Breast epithelium (tissue), 4 donors: Measurements from ENCODE around the gene ARMC10. TPM values are rescaled to one million over a fixed set of nuclear protein-coding genes. Genes with fewer than 3 reads are reported as not detected.

ENCODE experiments used
- DNase-seq, 2 donors: peaks; one replicate each; pipeline ENCODE4 v3.0.0-alpha.2; 2019; ENCODE audit warnings: low spot score in 2 of 2
- H3K27ac ChIP-seq, 2 donors: fragments of 200-600 bp; sonication (generic) in 1 of 2; one replicate each; pipeline ENCODE4 v1.5.1; 2016 to 2019; ENCODE audit warnings: mild to moderate bottlenecking in 1 of 2
- H3K27me3 ChIP-seq, 2 donors: fragments of 200-600 bp; sonication (generic) in 1 of 2; one replicate each; pipeline versions ENCODE4 v1.5.1 to v1.6.0; 2017 to 2019; ENCODE audit warnings: control low read depth in 1 of 2, mild to moderate bottlenecking in 1 of 2
- H3K36me3 ChIP-seq: fragments of 200-600 bp; one replicate; pipeline ENCODE4 v1.5.1; 2019
- H3K4me1 ChIP-seq, 2 donors: fragments of 200-600 bp; sonication (generic); one replicate each; pipeline ENCODE4 v1.5.1; 2016 to 2019; ENCODE audit warnings: control low read depth in 1 of 2
- H3K4me3 ChIP-seq, 3 donors: fragments of 200-600 bp; sonication (generic); 1 replicate in 2 of 3; 2 replicates in 1 of 3; pipeline ENCODE4 v1.5.1; 2016 to 2019; ENCODE audit warnings: mild to moderate bottlenecking in 3 of 3, moderate library complexity in 2 of 3
- H3K9me3 ChIP-seq, 2 donors: fragments of 200-600 bp; sonication (generic) in 1 of 2; one replicate each; pipeline ENCODE4 v1.5.1; 2016 to 2019; ENCODE audit warnings: control low read depth in 1 of 2
- CTCF ChIP-seq, 3 donors: fragments of 450-650 bp; IDR thresholded peaks; one replicate each; pipeline ENCODE4 v1.5.1; 2016 to 2017; ENCODE audit warnings: antibody characterized with exemption in 3 of 3, mild to moderate bottlenecking in 3 of 3, moderate library complexity in 3 of 3
- POLR2A ChIP-seq: fragments of 450-650 bp; IDR thresholded peaks from one replicate; pipeline ENCODE4 v1.6.1; 2016; ENCODE audit warnings: antibody characterized with exemption, mild to moderate bottlenecking, moderate library complexity
- POLR2AphosphoS5 ChIP-seq, 3 donors: sonication (generic); formaldehyde crosslinking; IDR thresholded peaks; one replicate each; pipeline ENCODE4 v1.6.1; 2017; ENCODE audit warnings: antibody characterized with exemption in 3 of 3
- intact Hi-C: fragments of 100-400 bp; cut with DNase I; formaldehyde crosslinking; loops from one replicate; pipeline ENCODE4 v1.15.1; 2023; ENCODE audit warnings: low total_unique reads
- total RNA-seq, 3 donors: library from RNA; depleted of rRNA; stranded (reverse); fragments of >200 nt; gene quantifications; one replicate each; pipeline ENCODE4 v1.1.0, GENCODE V29; 2016

Gene ARMC10
- total RNA-seq, 3 donors from 2014 or later: 47.0 to 55.4 (median 49.8) TPM

DNA sequence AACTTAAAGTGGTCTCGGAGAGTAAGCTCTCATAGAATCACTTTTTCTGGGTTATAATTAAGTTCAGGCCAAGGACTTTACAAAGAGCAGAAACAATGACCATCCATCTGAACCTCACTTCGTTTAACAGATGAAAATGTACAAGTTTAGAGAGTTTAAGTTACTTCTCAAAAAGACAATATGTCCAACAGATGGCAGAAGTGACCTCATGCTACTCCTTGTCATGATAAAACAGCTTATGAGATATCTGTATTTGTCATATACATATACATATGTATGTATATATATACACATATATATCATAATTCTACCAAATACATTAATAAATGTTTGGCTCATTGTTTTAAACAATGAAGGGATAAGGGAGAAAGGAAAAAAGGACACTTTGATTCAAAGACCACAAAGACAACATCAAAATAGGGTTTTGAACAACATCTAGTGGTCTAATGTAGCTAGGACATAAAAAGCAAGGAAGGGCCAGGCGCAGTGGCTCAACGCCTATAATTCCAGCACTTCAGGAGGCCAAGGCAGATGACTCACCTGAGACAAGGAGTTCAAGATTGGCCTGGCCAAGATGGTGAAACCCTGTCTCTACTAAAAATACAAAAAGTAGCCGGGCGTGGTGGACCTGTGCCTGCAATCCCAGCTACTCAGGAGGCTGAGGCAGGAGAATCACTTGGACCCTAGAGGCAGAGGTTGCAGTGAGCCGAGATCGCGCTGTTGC is 56.1 kb downstream of the ARMC10 start:
- TF ChIP-seq POLR2A: no peak
- TF ChIP-seq CTCF (IDR thresholded peaks at IDR 0.05): no peak
- TF ChIP-seq POLR2AphosphoS5 (IDR thresholded peaks at IDR 0.05): no peak
- intact Hi-C loops: no loop called here
- no peaks in the 10 kb centered on the region for H3K27me3 ChIP-seq
- no peak for DNase-seq
- no peaks in the 10 kb centered on the region for H3K36me3 ChIP-seq
- H3K4me1 ChIP-seq: no peaks in the 10 kb centered on the region
- H3K27ac ChIP-seq: no peak overlapping the region
- H3K4me3 ChIP-seq: no peak overlapping the region
- no peaks in the 10 kb centered on the region for H3K9me3 ChIP-seq

DNA sequence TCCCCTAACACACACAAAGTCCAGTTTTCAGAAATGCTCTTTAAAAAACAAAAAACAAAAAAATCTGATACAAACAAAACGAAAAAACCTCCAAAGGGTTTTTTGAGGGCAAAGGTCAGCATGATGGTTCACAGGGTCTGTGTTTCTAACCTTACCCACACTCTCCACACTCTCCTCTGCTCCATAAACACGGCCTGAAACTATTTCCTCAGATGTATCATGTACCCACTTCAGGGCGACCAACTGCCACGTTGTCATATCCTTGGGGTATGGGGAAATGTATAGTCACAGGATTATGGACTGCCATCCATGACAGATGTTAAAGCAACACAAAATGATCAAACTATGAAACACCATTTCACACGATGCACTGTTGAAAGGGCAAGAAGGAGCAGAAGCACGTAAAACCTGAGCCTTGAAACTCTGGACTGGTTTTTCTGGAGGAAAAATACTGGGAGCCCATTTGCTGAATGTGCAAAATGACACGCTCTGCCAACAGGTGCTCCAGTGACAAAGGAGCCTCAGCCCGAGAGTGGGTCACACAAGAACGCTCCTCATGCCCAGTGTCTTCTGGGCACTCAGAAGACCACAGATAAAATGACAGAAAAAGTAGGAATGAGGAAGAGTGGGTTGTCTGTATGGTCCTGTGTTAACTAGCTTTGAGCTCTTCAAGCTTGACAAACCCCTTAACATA is 58.2 kb downstream of the ARMC10 start:
- intact Hi-C loops: no loop called here
- Histone ChIP-seq H3K27me3 (no peaks in the 10 kb centered on the region), H3K36me3 (no peaks in the 10 kb centered on the region), H3K4me3 (no peak overlapping the region), H3K27ac (no peak overlapping the region), H3K4me1 (no peaks in the 10 kb centered on the region), H3K9me3 (no peaks in the 10 kb centered on the region)
- TF ChIP-seq POLR2A (no peak), POLR2AphosphoS5 (IDR thresholded peaks at IDR 0.05) (no peak), CTCF (IDR thresholded peaks at IDR 0.05) (no peak)
- DNase-seq: no peak

GRCh38 chr7:103134836-103135554 is 60.1 kb downstream of the ARMC10 start:
- no peak for DNase-seq
- Histone ChIP-seq H3K27ac (no peak overlapping the region), H3K4me1 (no peaks in the 10 kb centered on the region), H3K4me3 (no peak overlapping the region), H3K9me3 (no peaks in the 10 kb centered on the region), H3K36me3 (no peaks in the 10 kb centered on the region), H3K27me3 (no peaks in the 10 kb centered on the region)
- intact Hi-C loops: no loop called here
- TF ChIP-seq CTCF (IDR thresholded peaks at IDR 0.05) (no peak), POLR2A (no peak), POLR2AphosphoS5 (IDR thresholded peaks at IDR 0.05) (no peak)

DNA sequence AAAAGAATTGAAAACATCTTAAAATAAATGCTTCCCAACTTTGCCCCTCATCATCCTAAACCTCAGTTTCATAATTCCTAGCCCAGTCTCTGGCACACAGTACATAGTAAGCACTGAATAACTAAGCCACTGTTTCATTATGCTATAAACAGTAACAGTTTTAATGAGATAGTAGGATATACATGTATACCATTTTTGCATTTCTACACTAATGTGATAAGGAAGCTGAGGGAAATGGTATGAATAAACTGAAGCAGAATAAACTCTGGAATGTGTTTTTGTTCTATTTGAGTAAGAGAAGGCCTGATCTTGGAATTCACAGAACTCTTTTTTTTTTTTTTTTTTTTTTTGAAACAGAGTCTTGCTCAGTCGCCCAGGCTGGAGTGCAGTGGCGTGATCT is 65.1 kb downstream of the ARMC10 start:
- H3K27ac ChIP-seq: no peak overlapping the region
- no peak overlapping the region for H3K4me3 ChIP-seq
- intact Hi-C loops: no loop called here

More for the DNA sequence above, 65.1 kb downstream of the ARMC10 start:
- Histone ChIP-seq H3K4me1 (no peaks in the 10 kb centered on the region), H3K9me3 (no peaks in the 10 kb centered on the region), H3K27me3 (no peaks in the 10 kb centered on the region), H3K36me3 (no peaks in the 10 kb centered on the region)
- no peak for DNase-seq
- TF ChIP-seq POLR2A (no peak), CTCF (IDR thresholded peaks at IDR 0.05) (no peak), POLR2AphosphoS5 (IDR thresholded peaks at IDR 0.05) (no peak)
